Psoas muscle (tissue), 8 donors: Measurements from ENCODE around the gene CMTM1. TPM values are rescaled to one million over a fixed set of nuclear protein-coding genes. Genes with fewer than 3 reads are reported as not detected.

Experiments used
- ATAC-seq, 4 donors: fragments of 200-7000 bp; cut with Tn5 transposase; one replicate each; pipeline ENCODE4 v1.9.1; 2020; ENCODE audit warnings: moderate library complexity in 3 of 4, mild to moderate bottlenecking in 2 of 4
- DNase-seq, 2 donors: peaks; one replicate each; pipeline ENCODE4 v3.0.0-alpha.2; 2020
- H3K27ac ChIP-seq: fragments of 200-600 bp; one replicate; pipeline ENCODE4 v1.8.0; 2022
- H3K27me3 ChIP-seq, 3 donors: fragments of 200-600 bp in 1 of 3; one replicate each; pipeline versions ENCODE4 v1.6.1 to v1.8.0; 2013 to 2022; ENCODE audit warnings: low read length in 2 of 3, mild to moderate bottlenecking in 2 of 3, moderate library complexity in 1 of 3; ENCODE audit not compliant: insufficient read depth in 3 of 3
- H3K36me3 ChIP-seq, 2 donors: fragments of 200-600 bp in 1 of 2; one replicate each; pipeline versions ENCODE4 v1.6.1 to v1.8.0; 2013 to 2022; ENCODE audit warnings: low read depth in 1 of 2, mild to moderate bottlenecking in 1 of 2, moderate library complexity in 1 of 2; ENCODE audit not compliant: insufficient read depth in 1 of 2
- H3K4me1 ChIP-seq: fragments of 200-600 bp; one replicate; pipeline ENCODE4 v1.8.0; 2022
- H3K4me3 ChIP-seq: fragments of 200-600 bp; one replicate; pipeline ENCODE4 v1.8.0; 2022; ENCODE audit warnings: mild to moderate bottlenecking
- H3K9me3 ChIP-seq: fragments of 200-600 bp; one replicate; pipeline ENCODE4 v1.8.0; 2022
- CTCF ChIP-seq: fragments of 200-600 bp; IDR thresholded peaks from one replicate; pipeline ENCODE4 v1.8.0; 2022; ENCODE audit warnings: antibody characterized with exemption
- WGBS, 3 donors: extraction: QIAGEN DNeasy Blood & Tissue Kit; methylation state at CpG; one replicate each; pipeline versions ENCODE4 v1.1.6 to v1.1.7; 2013; 5-methylcytosine and 5-hydroxymethylcytosine counted together
- intact Hi-C, 2 donors: fragments of 100-400 bp; cut with DNase I; formaldehyde crosslinking; loops; one replicate each; pipeline versions ENCODE4 v1.11.0 to v1.14.2; 2022
- polyA plus RNA-seq, 3 donors: library from polyadenylated mRNA; stranded (reverse); fragments of 200-250 nt; gene quantifications; one replicate each; pipeline ENCODE4 v1.2.3, GENCODE V29; 2013
- total RNA-seq, 4 donors: library from RNA; stranded (reverse); fragmentation: NEBNext Ultra II Directional in 2 of 4; extraction: Animal tissue kit (Norgen Biotek cat#: 25700) in 2 of 4; gene quantifications; one replicate each; pipeline versions ENCODE4 v1.2.1 to v1.2.4, GENCODE V29; 2021 to 2023
- donor health status: healthy with polysubstance abuse.
- donor health status: DM: no; HTN: no; CAD: no; lungs with moderate emphysema.
- donor health status: Bipolar disorder and iron deficiency.
- donor health status: healthy.
- donor health status: DM: yes; HTN: yes; CAD: no.
- donor health status: DM: no; HTN: no; CAD: no.
- donor health status: DM: no; HTN: no; CAD: no.
- donor health status: DM: yes; HTN: yes; CAD: no.

CMTM1 gene
- total and polyA plus RNA-seq, 7 donors = 0.04 to 1.1 (median 0.50) TPM; not detected in 3

GRCh38 chr16:66538910-66539309 lies 27.3 kb upstream of the CMTM1 start:
- no peak overlapping the region for H3K27ac ChIP-seq
- H3K36me3 ChIP-seq = peaks cover 2 to 74% of the 10 kb centered on the region in 2 donors
- TF ChIP-seq CTCF = no peak
- peak; percentile 39 to 76 (median 60) for ATAC-seq
- 84 to 97% (median 94%) methylated on average over 5 of the region's 5 CpGs for WGBS, 3 donors
- no peak for DNase-seq
- no peaks in the 10 kb centered on the region for H3K9me3 ChIP-seq
- H3K4me3 ChIP-seq = no peak overlapping the region
- intact Hi-C loops = no loop called here
- no peaks in the 10 kb centered on the region for H3K27me3 ChIP-seq
- H3K4me1 ChIP-seq = no peaks in the 10 kb centered on the region

- DNase-seq (no peak), ATAC-seq (no peak)
- WGBS, 3 donors = 80 to 85% (median 84%) methylated on average over 3 of the region's 3 CpGs
- intact Hi-C loops = no loop called here
- H3K9me3 ChIP-seq = no peaks in the 10 kb centered on the region
- H3K27ac ChIP-seq = no peak overlapping the region
- no peak for TF ChIP-seq CTCF
- peaks cover 2 to 83% of the 10 kb centered on the region in 2 donors for H3K36me3 ChIP-seq
- H3K4me3 ChIP-seq = no peak overlapping the region
- no peaks in the 10 kb centered on the region for H3K27me3 ChIP-seq
- no peaks in the 10 kb centered on the region for H3K4me1 ChIP-seq
These were observed 26.4 kb upstream of the CMTM1 start for GRCh38 chr16:66539623-66540469.

- TF ChIP-seq CTCF = no peak
- H3K27ac ChIP-seq = no peak overlapping the region
- H3K36me3 ChIP-seq = peaks cover 2 to 77% of the 10 kb centered on the region in 2 donors
These were observed 24.6 kb upstream of the CMTM1 start for GRCh38 chr16:66541388-66542355.

GRCh38 chr16:66542396-66542795 lies 23.8 kb upstream of the CMTM1 start:
- H3K27me3 ChIP-seq = no peaks in the 10 kb centered on the region
- H3K36me3 ChIP-seq = peaks cover 2 to 76% of the 10 kb centered on the region in 2 donors
- H3K4me3 ChIP-seq = no peak overlapping the region
- H3K27ac ChIP-seq = no peak overlapping the region
- no peaks in the 10 kb centered on the region for H3K4me1 ChIP-seq
- WGBS, 3 donors = 84 to 92% (median 86%) methylated on average over 3 of the region's 3 CpGs
- no peak for TF ChIP-seq CTCF
- intact Hi-C loops = no loop called here
- no peaks in the 10 kb centered on the region for H3K9me3 ChIP-seq
- no peak for DNase-seq
- ATAC-seq = no peak

More at GRCh38 chr16:66541388-66542355, 24.6 kb upstream of the CMTM1 start:
- intact Hi-C loops = no loop called here
- H3K4me1 ChIP-seq = no peaks in the 10 kb centered on the region
- no peak overlapping the region for H3K4me3 ChIP-seq
- no peaks in the 10 kb centered on the region for H3K9me3 ChIP-seq
- DNase-seq (no peak), ATAC-seq (no peak)
- no peaks in the 10 kb centered on the region for H3K27me3 ChIP-seq
- WGBS, 3 donors = 69 to 73% (median 72%) methylated on average over 18 of the region's 18 CpGs
